Measurements from ENCODE around the gene GAN.

The GAN gene

DNA sequence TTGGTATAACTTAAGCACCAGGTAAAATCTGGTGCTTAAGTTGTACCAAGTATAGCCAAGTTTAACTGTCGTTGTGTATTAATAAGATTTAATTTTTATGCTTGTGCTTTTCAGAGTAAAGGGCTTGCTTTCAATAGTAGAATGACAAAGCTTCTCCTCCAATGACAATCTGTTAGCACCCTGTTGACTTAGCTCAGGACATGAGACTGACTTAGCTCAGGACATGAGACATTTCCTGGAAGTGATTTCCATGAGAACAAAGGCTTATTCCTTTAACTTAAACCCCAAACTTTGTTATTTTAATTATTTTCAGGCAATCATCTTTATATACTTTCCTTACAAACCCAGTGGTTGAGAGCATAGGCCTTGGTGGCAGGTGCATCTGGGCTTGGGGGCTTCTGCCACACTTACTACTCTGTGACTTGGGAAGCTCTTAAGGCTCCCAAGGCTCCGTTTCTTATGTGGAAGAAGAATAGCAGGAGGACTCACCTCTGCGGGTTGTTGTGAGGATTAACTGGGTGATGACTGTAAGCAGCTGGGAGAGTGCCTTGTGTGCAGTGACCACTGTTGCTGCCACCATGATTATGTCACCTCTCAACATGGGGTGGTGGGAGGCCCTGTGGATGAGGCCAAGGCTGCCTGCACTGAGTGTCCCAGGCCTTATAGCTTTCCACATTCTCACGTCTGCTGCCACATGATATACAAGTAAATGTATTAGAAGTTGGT lies 70.4 kb downstream of the GAN start:
- DNase-seq (ENCODE audit: low spot score), result no peak
- TF ChIP-seq, protein P1, sequence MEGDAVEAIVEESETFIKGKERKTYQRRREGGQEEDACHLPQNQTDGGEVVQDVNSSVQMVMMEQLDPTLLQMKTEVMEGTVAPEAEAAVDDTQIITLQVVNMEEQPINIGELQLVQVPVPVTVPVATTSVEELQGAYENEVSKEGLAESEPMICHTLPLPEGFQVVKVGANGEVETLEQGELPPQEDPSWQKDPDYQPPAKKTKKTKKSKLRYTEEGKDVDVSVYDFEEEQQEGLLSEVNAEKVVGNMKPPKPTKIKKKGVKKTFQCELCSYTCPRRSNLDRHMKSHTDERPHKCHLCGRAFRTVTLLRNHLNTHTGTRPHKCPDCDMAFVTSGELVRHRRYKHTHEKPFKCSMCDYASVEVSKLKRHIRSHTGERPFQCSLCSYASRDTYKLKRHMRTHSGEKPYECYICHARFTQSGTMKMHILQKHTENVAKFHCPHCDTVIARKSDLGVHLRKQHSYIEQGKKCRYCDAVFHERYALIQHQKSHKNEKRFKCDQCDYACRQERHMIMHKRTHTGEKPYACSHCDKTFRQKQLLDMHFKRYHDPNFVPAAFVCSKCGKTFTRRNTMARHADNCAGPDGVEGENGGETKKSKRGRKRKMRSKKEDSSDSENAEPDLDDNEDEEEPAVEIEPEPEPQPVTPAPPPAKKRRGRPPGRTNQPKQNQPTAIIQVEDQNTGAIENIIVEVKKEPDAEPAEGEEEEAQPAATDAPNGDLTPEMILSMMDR (IDR thresholded peaks at IDR 0.05; ENCODE audit: extremely low read depth, missing control alignments), result no peak

DNA sequence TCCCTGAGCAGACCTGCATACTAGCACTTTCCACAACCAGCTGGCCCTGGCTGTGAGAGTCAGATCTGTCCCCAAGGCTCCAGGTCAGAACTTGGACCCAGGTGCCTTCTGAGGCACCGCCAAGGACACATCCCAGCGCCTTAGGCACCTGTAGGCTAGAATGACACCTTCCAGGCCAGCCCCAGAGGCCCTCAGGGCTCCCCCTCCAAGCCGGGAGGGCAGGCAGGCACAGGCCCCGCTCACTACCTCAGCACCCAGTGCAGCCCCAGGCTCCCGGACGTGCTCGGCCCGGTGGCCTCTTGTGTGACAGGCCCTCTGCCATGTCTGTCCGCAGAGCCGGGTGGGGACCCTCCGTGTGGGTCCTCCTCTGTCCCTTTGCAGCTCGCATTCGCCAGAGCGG lies 73.6 kb downstream of the GAN start:
- TF ChIP-seq, protein P1 (IDR thresholded peaks at IDR 0.05; ENCODE audit: extremely low read depth, missing control alignments), result no peak
- DNase-seq (ENCODE audit: low spot score), result no peak

DNA sequence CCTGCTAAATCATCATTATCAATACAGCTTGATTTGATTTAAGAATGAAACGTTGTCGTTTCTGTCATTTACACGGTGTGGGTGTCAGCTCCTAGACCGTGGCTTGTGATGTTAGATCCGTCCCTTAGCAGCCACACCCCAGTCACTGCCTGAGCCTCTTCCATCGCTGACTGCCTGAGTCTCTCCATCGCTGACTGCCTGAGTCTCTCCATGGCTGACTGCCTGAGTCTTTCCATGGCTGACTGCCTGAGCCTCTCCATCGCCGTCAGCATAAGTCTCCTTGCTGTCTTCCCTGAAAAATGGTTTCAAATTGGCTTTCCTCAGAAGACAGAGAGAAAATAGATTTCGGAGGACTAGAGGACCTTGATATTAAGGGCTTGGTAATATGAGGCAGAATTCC lies 76.1 kb downstream of the GAN start:
- TF ChIP-seq, protein P1 (IDR thresholded peaks at IDR 0.05; ENCODE audit: extremely low read depth, missing control alignments), result no peak
- no peak for DNase-seq (ENCODE audit: low spot score)

DNA sequence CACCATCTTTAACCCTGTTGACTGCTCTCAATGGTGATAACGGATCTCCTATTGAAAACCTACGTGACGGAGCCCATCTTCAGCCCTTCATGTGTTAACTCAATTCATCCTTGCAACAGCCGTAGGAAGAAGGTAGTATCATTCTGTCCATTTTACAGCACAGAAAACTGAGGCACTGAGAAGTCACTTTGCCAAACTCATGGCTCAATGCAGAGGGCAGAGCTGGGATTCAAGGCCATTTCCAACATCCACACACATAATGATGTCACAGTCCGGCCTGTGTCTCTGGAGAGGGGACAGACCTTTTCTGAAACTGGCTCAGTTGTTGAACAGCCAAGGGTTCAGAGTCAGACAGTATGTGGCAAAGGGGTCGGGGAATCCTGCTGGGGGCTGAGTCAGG lies 77.2 kb downstream of the GAN start:
- no peak for DNase-seq (ENCODE audit: low spot score)
- TF ChIP-seq, protein P1 (IDR thresholded peaks at IDR 0.05; ENCODE audit: extremely low read depth, missing control alignments), result no peak

DNA sequence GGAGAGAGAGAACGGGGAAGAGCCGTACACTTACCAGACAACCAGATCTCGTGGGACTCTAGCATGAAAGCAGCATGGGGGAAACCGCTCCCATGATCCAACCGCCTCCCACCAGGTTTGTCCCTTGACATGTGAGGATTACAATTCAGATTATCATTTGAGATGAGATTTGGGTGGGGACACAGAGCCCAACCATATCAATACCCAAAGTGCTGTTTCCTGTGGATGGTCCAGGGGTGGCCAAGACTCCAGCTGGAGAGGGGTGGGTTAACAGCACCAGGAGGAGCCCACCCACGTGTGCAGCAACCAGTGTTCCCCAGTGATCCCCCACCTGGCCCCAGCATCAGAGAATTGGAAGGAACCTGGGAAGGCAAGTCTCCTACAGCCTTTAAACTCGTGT lies 79.7 kb downstream of the GAN start:
- TF ChIP-seq, protein P1 (IDR thresholded peaks at IDR 0.05; ENCODE audit: extremely low read depth, missing control alignments), result no peak
- DNase-seq (ENCODE audit: low spot score), result no peak

DNA sequence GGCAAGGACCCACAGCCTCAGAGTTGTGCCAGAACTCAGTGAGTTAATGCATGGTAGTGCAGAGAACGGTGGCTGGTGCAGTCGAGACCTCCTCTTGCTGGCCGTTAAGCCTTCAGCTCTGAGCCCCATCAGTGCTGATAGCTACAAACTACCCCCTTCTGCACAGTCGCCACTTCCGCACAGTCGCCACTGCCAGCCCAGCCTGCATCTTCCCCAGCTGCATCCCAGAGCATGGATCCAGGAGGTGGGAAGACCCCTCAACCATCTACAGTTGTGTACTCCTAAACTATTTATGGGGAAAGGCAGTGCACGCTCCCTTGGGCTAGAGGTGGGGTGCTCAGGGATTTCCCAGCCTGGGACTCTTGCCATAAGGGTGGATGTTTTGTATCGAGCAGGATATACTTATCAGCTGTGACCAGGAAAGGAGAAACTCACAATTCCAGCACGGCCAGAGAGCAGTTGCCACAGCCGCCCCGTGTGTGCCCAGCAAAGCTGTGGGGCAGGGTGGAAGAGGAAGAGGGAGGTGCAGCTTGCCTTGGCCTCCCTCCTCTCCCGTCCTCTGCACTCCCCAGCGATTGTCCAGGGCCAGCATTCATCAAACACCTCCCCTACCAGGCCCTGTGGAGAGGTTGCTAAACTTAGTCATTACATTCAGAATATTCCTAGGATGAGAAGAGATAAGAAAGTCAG lies 80.3 kb downstream of the GAN start:
- TF ChIP-seq, protein P1 (IDR thresholded peaks at IDR 0.05; ENCODE audit: extremely low read depth, missing control alignments), result no peak

DNA sequence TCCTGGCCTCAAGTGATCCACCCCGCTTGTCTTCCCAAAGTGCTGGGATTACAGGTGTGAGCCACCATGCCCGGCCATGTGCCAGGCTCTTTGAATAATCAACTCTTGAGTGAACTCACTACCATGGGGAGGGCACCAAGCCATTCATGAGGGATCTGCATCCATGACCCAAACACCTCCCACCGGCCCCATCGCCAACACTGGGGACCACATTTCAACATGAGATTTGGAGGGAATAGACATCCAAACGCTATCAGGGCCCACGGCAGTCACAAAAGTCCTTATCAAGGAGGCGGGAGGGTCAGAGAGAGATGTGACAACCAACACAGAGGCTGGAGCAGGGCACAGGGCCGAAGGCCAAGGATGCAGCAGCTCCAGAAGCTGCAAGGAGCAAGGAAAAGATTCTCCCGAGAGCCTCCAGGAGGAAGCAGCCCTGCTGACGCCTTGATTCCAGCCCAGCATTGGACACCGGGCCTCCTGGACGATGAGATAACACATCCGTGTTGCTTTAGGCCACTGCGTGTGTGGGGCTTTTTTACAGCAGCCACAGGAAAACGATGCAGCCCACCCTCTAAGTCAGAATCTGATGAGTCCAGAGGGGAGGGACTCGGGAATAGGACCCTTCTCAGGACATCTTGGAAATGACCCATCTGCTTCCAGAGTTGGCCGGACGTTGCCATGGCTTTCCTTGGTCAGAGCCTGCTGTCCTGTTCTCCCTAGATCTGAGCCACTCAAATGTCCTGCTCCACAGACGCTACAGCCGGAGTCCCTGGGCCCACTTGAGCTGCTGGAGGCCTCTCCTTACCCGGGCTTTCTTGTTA lies 82.5 kb downstream of the GAN start:
- TF ChIP-seq, protein P1 (IDR thresholded peaks at IDR 0.05; ENCODE audit: extremely low read depth, missing control alignments), result no peak
- no peak for DNase-seq (ENCODE audit: low spot score)

More for the DNA sequence above, 80.3 kb downstream of the GAN start:
- no peak for DNase-seq (ENCODE audit: low spot score)

Data from GM20000 (cell line).